Measurements from ENCODE around the gene VSIG10L. TPM values are rescaled to one million over a fixed set of nuclear protein-coding genes. Genes with fewer than 3 reads are reported as not detected.

VSIG10L gene
- total RNA-seq, 1 experiment from 2014 or later = 4.6 TPM

DNA sequence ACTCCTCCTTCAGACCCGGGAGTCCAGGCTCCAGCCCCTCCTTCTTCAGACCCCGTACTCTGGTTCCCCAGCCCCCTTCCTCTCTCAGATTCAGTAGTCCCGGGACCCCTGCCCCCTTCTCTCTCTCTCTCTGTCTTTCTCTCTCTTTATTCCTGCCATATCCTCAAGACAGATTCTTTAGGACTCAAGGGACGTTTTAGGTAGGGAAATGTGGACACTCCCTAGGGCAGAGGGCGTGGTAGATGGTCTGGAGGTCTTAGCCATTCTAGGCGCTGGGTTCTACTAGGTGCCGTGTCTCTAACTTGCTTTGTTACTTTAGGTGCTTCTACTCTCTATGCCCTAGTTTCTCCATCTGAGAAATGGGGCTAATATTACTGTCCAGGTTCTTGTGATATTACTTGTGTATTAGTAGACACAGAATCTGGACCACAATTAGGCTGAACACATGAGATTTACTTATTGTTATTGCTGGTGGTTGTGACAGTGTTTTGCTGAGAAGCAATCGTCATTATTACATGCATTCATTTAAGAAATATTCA is 49.2 kb upstream of the VSIG10L start:
- no peak for TF ChIP-seq ZNF274 (IDR thresholded peaks at IDR 0.05; ENCODE audit: low read depth, low read length)
- no peak for TF ChIP-seq SP1 (IDR thresholded peaks at IDR 0.05; ENCODE audit: low read depth)
- TF ChIP-seq ELF1 (IDR thresholded peaks at IDR 0.05; ENCODE audit: borderline replicate concordance, low read depth) = no peak
- no peak for TF ChIP-seq ZFX (IDR thresholded peaks at IDR 0.05)
- no peak for TF ChIP-seq JUND (IDR thresholded peaks at IDR 0.05)
- TF ChIP-seq REST (IDR thresholded peaks at IDR 0.05; ENCODE audit: low read depth) = no peak
- TF ChIP-seq EZH2 (IDR thresholded peaks at IDR 0.05) = no peak
- no peak for TF ChIP-seq RAD21 (IDR thresholded peaks at IDR 0.05; ENCODE audit: low read depth)
- TF ChIP-seq SIN3A (IDR thresholded peaks at IDR 0.05; ENCODE audit: low read depth) = no peak
- TF ChIP-seq SRF (IDR thresholded peaks at IDR 0.05; ENCODE audit: low read depth) = no peak
- no peak for TF ChIP-seq ZBTB33 (IDR thresholded peaks at IDR 0.05; ENCODE audit: extremely low read depth, insufficient replicate concordance, low read length)
- TF ChIP-seq EZH2phosphoT487 (IDR thresholded peaks at IDR 0.05; ENCODE audit: borderline replicate concordance) = no peak
- TF ChIP-seq CBX3 (IDR thresholded peaks at IDR 0.05; ENCODE audit: low read depth) = no peak
- TF ChIP-seq, protein P1, sequence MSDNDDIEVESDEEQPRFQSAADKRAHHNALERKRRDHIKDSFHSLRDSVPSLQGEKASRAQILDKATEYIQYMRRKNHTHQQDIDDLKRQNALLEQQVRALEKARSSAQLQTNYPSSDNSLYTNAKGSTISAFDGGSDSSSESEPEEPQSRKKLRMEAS (IDR thresholded peaks at IDR 0.05) = no peak
- TF ChIP-seq POLR2A (IDR thresholded peaks at IDR 0.05; ENCODE audit: borderline replicate concordance, extremely low read depth, insufficient read depth, insufficient read length) = no peak
- TF ChIP-seq YY1 (IDR thresholded peaks at IDR 0.05; ENCODE audit: extremely low read depth, insufficient replicate concordance, low read depth, low read length) = no peak
- CTCF ChIA-PET = no interaction called here
- no peak overlapping the region for H3K9ac ChIP-seq (ENCODE audit: low read length)
- POLR2A ChIA-PET = no interaction called here
- H4K20me1 ChIP-seq (ENCODE audit: insufficient read depth) = no peaks in the 10 kb centered on the region
- DNase-seq (ENCODE audit: low read depth, low spot score) = no peak
- no peaks in the 10 kb centered on the region for H3K27me3 ChIP-seq (ENCODE audit: insufficient read depth, low read length)
- no peak overlapping the region for H2AFZ ChIP-seq (ENCODE audit: low read depth, low read length, poor library complexity, severe bottlenecking)
- no peak overlapping the region for H3K4me3 ChIP-seq (replicated peaks in 1 of 2; ENCODE audit: low read depth in 1 of 2, low read length in 2 of 2)
- no peaks in the 10 kb centered on the region for H3K9me2 ChIP-seq (ENCODE audit: insufficient read depth)
- H3K79me2 ChIP-seq (ENCODE audit: insufficient read depth, low read length) = peaks cover 4% of the 10 kb centered on the region; the same call in 1 of the 2 replicates
- no peak overlapping the region for H3K4me2 ChIP-seq (ENCODE audit: low read length)
- no peaks in the 10 kb centered on the region for H3K36me3 ChIP-seq (ENCODE audit: control insufficient read depth in 1 of 2, insufficient read depth in 2 of 2, low read length in 2 of 2)
- H3K27ac ChIP-seq (ENCODE audit: low read depth, low read length) = no peak overlapping the region
- H3K4me1 ChIP-seq (ENCODE audit: control insufficient read depth in 1 of 2, insufficient read depth in 2 of 2, low read length in 2 of 2) = peaks cover 6 to 23% of the 10 kb centered on the region in 2 experiments; a peak in 3 of 4 replicates
- no TSS peak for BruUV-seq (replicated peaks)
- no peaks in the 10 kb centered on the region for H3K9me3 ChIP-seq (ENCODE audit: control insufficient read depth in 1 of 2, insufficient read depth in 1 of 2, low read depth in 1 of 2, low read length in 2 of 2)
- RAD21 ChIA-PET (ENCODE audit: low non-redundant PET in 1 of 2, low total read pairs in 2 of 2, uncharacterized antibody in 2 of 2, unreplicated experiment in 2 of 2) = interaction anchor here in 1 of 2 experiments (0.7 kb wide), 1 partner anchor 12 kb away, joined by 3 read pairs; no protein-coding TSS in a partner anchor
- no peak for ATAC-seq
- intact Hi-C loops (cut with micrococcal nuclease) = no loop called here

All from HCT116 (cell line).